T-helper 17 cell (primary cell): ENCODE results near the gene FAM149A. TPM values are rescaled to one million over a fixed set of nuclear protein-coding genes. Genes with fewer than 3 reads are reported as not detected.

Experiments
- ATAC-seq: fragments of 150-1000 bp; cut with Tn5 transposase; 2 replicates; pipeline ENCODE4 v1.10.0; 2021; ENCODE audit warnings: mild to moderate bottlenecking, moderate library complexity
- DNase-seq, 3 donors: peaks; one replicate each; pipeline versions ENCODE4 v3.0.0 to v3.0.0-alpha.2; 2020 to 2021
- H3K9me3 ChIP-seq: one replicate; pipeline ENCODE4 v1.7.0; 2013; ENCODE audit warnings: low read length, mild to moderate bottlenecking; ENCODE audit not compliant: control insufficient read depth, poor library complexity, severe bottlenecking
- H3K27ac Mint-ChIP-seq: one replicate; pipeline ENCODE4 v1.8.0; 2022; ENCODE audit warnings: mild to moderate bottlenecking, moderate library complexity, mixed read lengths
- H3K27me3 Mint-ChIP-seq: one replicate; pipeline ENCODE4 v1.8.0; 2022; ENCODE audit warnings: mixed read lengths
- H3K36me3 Mint-ChIP-seq: one replicate; pipeline ENCODE4 v1.8.0; 2022; ENCODE audit warnings: low read depth, mixed read lengths
- H3K4me1 Mint-ChIP-seq: one replicate; pipeline ENCODE4 v1.8.0; 2022; ENCODE audit warnings: mild to moderate bottlenecking, mixed read lengths
- H3K4me3 Mint-ChIP-seq: one replicate; pipeline ENCODE4 v1.8.0; 2022; ENCODE audit warnings: mild to moderate bottlenecking, moderate library complexity, mixed read lengths
- total RNA-seq, 4 donors: library from RNA in 2 of 4; stranded (reverse) in 2 of 4; gene quantifications; one replicate each; pipeline ENCODE4 v1.2.3 and lab custom pipeline; 2022 to 2026

FAM149A gene
- total RNA-seq, 2 donors from 2014 or later, result 1.4 TPM; not detected in 1

DNA sequence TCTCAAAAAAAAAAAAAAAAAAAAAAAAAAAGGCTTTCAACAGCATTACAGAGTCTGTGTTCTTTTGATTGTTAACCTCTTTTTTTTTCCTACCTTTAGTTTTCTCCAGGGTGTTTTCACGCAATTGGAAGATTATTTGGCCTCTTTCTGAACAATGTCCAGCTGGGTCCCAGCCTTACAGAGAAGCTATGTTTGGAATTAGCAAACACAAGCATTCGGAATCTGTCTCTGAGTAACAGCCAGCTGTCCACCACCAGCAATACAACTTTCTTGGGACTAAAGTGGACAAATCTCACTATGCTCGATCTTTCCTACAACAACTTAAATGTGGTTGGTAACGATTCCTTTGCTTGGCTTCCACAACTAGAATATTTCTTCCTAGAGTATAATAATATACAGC is 22.3 kb upstream of the FAM149A start:
- Mint-ChIP-seq H3K27me3 (peaks cover 6% of the 10 kb centered on the region), H3K36me3 (peaks cover 6% of the 10 kb centered on the region), H3K4me1 (no peaks in the 10 kb centered on the region), H3K27ac (no peak overlapping the region), H3K4me3 (no peak overlapping the region)
- H3K9me3 ChIP-seq, result no peaks in the 10 kb centered on the region
- ATAC-seq (no peak), DNase-seq (no peak)

GRCh38 chr4:186088523-186088922 is 16.0 kb upstream of the FAM149A start:
- Mint-ChIP-seq H3K36me3 (no peaks in the 10 kb centered on the region), H3K4me1 (no peaks in the 10 kb centered on the region), H3K27ac (no peak overlapping the region), H3K27me3 (peaks cover 9% of the 10 kb centered on the region), H3K4me3 (no peak overlapping the region)
- DNase-seq (no peak), ATAC-seq (no peak)
- no peaks in the 10 kb centered on the region for H3K9me3 ChIP-seq

DNA sequence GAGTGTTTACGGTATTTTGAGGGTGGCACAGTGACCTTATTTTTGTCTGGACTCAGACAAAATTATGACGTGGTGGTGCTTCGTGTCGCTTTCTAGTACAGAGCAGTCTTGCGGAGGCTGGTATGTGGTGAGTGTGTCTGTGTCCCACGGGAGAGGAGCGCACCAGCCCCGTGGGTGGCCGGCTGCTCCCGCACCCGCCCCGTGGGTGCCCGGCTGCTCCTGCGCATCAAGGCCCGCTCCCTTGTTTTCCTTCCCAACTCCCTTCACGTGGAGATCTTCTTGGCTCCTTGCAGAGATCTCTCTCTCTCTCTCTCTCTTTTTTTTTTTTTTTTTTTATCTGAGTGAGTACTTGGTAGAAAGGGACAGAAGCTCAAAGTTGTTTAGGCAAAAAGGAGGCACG is 12.2 kb upstream of the FAM149A start:
- Mint-ChIP-seq H3K36me3 (no peaks in the 10 kb centered on the region), H3K4me3 (no peak overlapping the region), H3K27me3 (peaks cover 31% of the 10 kb centered on the region), H3K4me1 (peaks cover 3% of the 10 kb centered on the region), H3K27ac (no peak overlapping the region)
- DNase-seq (no peak), ATAC-seq (no peak)
- H3K9me3 ChIP-seq, result no peaks in the 10 kb centered on the region

DNA sequence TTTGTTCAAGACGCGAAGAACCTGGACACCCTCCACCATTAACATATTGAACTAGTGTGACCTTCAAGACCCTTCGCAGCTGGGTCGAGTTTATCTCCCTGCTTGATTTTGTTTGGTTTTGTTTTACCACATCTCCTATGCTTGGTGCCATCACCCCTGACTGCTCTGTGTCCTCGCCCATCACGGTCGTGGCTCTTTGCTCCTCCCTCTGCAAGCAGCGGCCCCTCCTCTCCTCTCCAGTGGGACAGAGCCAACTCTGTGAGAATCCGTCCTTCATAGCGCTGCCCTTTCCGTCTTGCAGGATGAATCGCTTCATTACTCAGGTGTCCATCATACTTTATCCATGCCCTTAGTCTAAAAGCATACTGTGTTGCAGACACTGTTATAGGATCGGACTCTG is 9.1 kb upstream of the FAM149A start:
- Mint-ChIP-seq H3K27ac (no peak overlapping the region), H3K36me3 (no peaks in the 10 kb centered on the region), H3K27me3 (peaks cover 39% of the 10 kb centered on the region), H3K4me1 (peaks cover 3% of the 10 kb centered on the region), H3K4me3 (no peak overlapping the region)
- ATAC-seq, result no peak
- no peaks in the 10 kb centered on the region for H3K9me3 ChIP-seq
- DNase-seq, result no peak

GRCh38 chr4:186096681-186097165 is 7.8 kb upstream of the FAM149A start:
- H3K27ac Mint-ChIP-seq, result peak overlapping the region; percentile 39
- H3K4me3 Mint-ChIP-seq, result no peak overlapping the region
- ATAC-seq, result no peak
- no peak for DNase-seq
- H3K4me1 Mint-ChIP-seq, result peaks cover 3% of the 10 kb centered on the region
- no peaks in the 10 kb centered on the region for H3K9me3 ChIP-seq
- no peaks in the 10 kb centered on the region for H3K36me3 Mint-ChIP-seq
- H3K27me3 Mint-ChIP-seq, result peaks cover 35% of the 10 kb centered on the region

DNA sequence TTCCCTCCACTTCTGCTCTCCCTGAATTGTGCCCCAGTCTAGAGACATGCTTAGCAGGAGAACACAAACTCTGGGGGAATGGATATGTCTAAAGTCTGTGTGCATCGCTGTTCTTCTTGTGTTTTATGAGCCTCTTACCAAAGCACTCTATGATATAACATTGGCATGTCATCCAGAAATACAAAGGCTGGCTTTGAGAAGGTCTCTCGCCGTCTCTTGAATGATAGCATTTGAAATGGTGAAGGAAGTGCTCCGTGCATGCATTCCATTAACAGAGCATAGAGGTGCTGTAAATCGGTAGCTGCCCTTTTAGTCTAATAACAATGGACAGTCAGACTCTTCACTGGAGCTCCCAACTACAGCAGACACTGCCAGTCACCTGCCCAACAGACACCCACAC is 7.1 kb upstream of the FAM149A start:
- H3K9me3 ChIP-seq, result no peaks in the 10 kb centered on the region
- H3K4me1 Mint-ChIP-seq, result peaks cover 3% of the 10 kb centered on the region
- H3K27me3 Mint-ChIP-seq, result peaks cover 34% of the 10 kb centered on the region
- no peaks in the 10 kb centered on the region for H3K36me3 Mint-ChIP-seq
- no peak overlapping the region for H3K4me3 Mint-ChIP-seq
- no peak for DNase-seq
- ATAC-seq, result no peak
- H3K27ac Mint-ChIP-seq, result peak overlapping the region; percentile 39

DNA sequence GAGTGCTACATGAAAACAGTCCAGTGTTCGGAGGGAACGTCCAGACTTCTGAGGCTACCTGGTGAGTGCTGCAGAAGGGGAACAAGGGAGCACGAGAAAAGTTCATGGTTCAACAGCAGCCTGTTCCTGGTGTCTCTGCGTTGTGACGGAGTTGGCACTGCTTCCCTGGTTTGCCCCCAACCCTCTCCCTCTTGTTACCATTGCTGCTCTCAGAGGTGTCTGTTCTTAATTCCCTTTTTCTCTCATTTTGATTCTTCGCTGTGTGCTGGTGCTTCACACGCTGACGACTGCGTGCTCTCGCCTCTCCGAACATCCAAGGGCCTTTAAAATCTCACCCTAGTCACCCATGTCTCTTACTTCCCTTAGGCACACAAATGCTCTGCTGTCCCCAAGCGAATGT is 1.6 kb upstream of the FAM149A start:
- H3K36me3 Mint-ChIP-seq, result peaks cover 6% of the 10 kb centered on the region
- peaks cover 43% of the 10 kb centered on the region for H3K27me3 Mint-ChIP-seq
- no peaks in the 10 kb centered on the region for H3K9me3 ChIP-seq
- peak overlapping the region; percentile 76 for H3K4me3 Mint-ChIP-seq
- no peak overlapping the region for H3K27ac Mint-ChIP-seq
- H3K4me1 Mint-ChIP-seq, result peaks cover 9% of the 10 kb centered on the region
- no peak for ATAC-seq
- no peak for DNase-seq

DNA sequence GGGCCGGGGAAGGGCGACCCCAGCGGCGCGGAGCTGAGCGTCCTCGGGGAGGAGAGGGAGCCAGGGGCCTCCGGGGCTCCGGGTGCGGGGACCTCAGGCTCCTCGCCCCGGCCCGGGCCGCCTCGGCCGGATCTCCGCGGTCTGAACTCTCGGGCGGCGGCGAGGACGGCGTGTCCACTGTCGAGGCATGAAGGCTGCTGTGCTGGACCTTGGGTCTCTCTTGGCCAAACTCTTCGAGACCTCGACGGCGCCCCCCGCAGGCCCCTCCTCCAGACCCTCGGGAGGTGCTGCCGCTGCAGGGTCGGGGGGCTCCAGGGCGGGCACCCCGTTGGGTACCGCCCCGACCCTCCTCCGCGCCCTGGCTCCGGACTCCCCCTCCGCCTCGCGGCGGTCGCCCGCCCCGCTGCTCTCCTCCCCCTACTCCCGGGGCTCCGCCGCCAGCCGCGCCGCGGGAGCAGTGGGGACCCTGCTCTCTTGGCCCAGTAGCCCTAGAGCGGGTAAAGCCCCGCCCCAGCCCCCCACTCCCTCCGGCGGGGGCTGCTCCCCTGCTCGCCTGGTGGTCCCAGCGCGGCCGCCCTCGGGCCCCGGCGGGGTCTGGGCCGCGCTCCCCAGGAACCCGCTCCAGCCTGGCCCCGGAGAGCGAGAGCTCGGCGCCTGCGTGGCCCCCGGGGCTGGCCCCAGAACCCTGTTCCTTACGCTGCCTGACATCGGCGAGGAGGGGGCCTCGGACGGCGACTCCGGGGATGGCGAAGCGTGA is 564 bp downstream of the FAM149A start:
- Mint-ChIP-seq H3K4me3 (peak overlapping the region; percentile 91), H3K36me3 (peaks cover 6% of the 10 kb centered on the region)

DNA sequence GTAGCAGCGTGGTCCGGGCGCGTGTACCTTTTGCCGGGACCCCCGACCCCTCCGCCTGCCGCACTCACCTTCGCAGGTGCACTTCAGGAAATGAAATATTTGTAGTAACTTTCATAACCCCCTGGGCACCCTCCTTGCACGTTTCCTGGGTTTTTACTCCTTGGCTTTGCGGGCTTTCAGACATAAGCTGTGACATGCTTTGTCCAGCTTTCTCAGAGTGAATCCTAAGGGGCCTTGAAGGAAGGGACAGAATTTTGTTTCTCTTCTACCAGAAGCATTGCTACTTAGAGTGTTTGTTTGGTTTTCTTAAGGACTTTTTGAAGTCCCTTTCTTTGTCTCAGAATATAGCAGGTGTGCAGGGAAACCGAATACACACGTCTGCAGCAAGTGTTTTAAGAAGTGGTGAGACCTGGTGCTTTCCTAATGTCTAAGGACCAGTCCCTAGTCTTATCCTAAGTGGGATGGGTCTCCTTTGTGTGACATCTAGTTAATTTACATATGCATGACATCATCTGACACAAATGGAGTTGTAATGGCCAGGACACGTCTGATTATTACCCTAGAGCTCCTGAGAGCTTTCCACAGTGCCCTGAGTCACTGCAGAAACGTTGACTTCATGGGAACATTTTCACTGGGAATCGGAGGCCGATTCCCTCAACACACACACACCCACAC is 1.3 kb downstream of the FAM149A start:
- ATAC-seq, result peak; percentile 18

More for the DNA sequence above, 564 bp downstream of the FAM149A start:
- ATAC-seq, result peak; percentile 47
- H3K4me1 Mint-ChIP-seq, result peaks cover 9% of the 10 kb centered on the region
- H3K9me3 ChIP-seq, result no peaks in the 10 kb centered on the region
- no peak for DNase-seq
- H3K27ac Mint-ChIP-seq, result no peak overlapping the region
- peaks cover 53% of the 10 kb centered on the region for H3K27me3 Mint-ChIP-seq

GRCh38 chr4:186107947-186108346 is 3.4 kb downstream of the FAM149A start:
- Mint-ChIP-seq H3K27me3 (peaks cover 50% of the 10 kb centered on the region), H3K36me3 (peaks cover 6% of the 10 kb centered on the region), H3K4me3 (no peak overlapping the region), H3K27ac (no peak overlapping the region), H3K4me1 (peaks cover 9% of the 10 kb centered on the region)
- ATAC-seq (no peak), DNase-seq (no peak)
- no peaks in the 10 kb centered on the region for H3K9me3 ChIP-seq

More for the DNA sequence above, 1.3 kb downstream of the FAM149A start:
- Mint-ChIP-seq H3K27ac (no peak overlapping the region), H3K4me1 (peaks cover 9% of the 10 kb centered on the region), H3K36me3 (peaks cover 6% of the 10 kb centered on the region), H3K27me3 (peaks cover 53% of the 10 kb centered on the region), H3K4me3 (peak overlapping the region; percentile 91)
- DNase-seq, result no peak
- no peaks in the 10 kb centered on the region for H3K9me3 ChIP-seq

DNA sequence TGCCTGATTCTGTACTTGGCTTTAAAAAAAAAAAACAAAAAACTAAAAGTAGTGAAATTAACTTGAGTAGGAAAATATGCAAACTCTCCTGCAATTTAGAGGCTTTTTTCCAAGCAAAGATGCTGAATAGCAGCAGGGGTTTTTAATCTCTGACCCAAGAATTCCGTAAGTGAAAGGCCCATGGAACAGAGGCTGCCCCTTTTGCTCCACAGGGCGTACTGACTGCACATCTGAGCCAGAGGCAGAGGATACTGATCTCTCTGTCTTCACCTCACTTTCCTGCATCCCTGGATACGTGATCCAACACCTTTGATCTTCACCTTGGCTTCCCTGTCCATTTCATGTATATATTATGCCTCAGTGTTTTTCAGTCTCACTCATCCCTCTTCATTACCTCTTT is 3.9 kb downstream of the FAM149A start:
- H3K27ac Mint-ChIP-seq, result no peak overlapping the region
- ATAC-seq, result no peak

DNA sequence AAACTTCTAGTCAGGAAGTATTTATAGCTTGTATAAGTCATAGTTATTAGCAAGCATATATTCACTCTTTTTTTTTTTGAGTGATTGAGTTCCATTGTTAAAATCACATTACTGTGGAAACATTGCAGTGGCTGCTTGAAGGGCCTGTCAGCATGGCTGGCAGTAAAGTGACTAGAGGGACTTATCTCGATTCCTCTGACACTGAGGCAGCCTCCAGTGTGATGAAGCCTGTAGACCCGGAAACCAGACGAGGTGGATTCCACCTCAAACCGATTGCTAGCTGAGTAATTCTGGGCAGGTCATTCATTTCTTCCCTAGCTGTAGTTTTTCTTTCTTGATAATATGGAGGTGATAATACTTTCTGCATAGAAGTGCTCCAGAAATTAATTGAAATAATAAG is 4.7 kb downstream of the FAM149A start:
- ATAC-seq (no peak), DNase-seq (no peak)
- peaks cover 8% of the 10 kb centered on the region for H3K4me1 Mint-ChIP-seq
- no peak overlapping the region for H3K27ac Mint-ChIP-seq
- peaks cover under 1% of the 10 kb centered on the region for H3K36me3 Mint-ChIP-seq
- peaks cover 37% of the 10 kb centered on the region for H3K27me3 Mint-ChIP-seq
- no peaks in the 10 kb centered on the region for H3K9me3 ChIP-seq
- H3K4me3 Mint-ChIP-seq, result no peak overlapping the region

More for the DNA sequence above, 3.9 kb downstream of the FAM149A start:
- peaks cover 9% of the 10 kb centered on the region for H3K4me1 Mint-ChIP-seq
- no peak for DNase-seq
- peaks cover 45% of the 10 kb centered on the region for H3K27me3 Mint-ChIP-seq
- H3K4me3 Mint-ChIP-seq, result no peak overlapping the region
- no peaks in the 10 kb centered on the region for H3K9me3 ChIP-seq
- H3K36me3 Mint-ChIP-seq, result peaks cover 3% of the 10 kb centered on the region

- no peak for ATAC-seq
- no peak for DNase-seq
- H3K4me3 Mint-ChIP-seq, result no peak overlapping the region
- H3K36me3 Mint-ChIP-seq, result peaks cover 2% of the 10 kb centered on the region
- H3K4me1 Mint-ChIP-seq, result peaks cover 2% of the 10 kb centered on the region
- no peaks in the 10 kb centered on the region for H3K9me3 ChIP-seq
- peaks cover 20% of the 10 kb centered on the region for H3K27me3 Mint-ChIP-seq
- H3K27ac Mint-ChIP-seq, result no peak overlapping the region
Observed at GRCh38 chr4:186116697-186117096, 12.2 kb downstream of the FAM149A start.
